ENCODE results near the gene SPR.

Gene SPR

DNA sequence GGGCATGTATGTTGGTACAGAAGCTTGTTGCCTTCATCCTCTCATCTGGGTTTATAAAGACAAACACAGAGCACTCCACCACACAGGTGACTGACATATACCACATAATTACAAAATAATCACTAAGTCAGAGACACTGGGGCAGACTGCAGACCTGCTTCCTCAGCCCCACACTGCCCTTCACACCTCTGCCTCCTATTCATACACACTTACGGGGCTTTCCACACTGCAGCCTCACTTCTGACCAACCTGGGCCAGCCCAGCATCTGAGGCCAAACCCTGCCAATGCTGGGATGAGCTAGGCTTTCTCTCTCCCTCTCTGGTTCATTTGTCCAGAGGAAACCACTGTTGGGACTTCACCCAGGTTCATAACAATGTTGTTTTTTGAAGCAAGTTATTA lies 34.6 kb downstream of the SPR start:
- peaks cover 59% of the 10 kb centered on the region for H3K27me3 ChIP-seq (ENCODE audit: insufficient read depth, low read depth)
- no peaks in the 10 kb centered on the region for H4K20me1 ChIP-seq (ENCODE audit: insufficient read depth)

DNA sequence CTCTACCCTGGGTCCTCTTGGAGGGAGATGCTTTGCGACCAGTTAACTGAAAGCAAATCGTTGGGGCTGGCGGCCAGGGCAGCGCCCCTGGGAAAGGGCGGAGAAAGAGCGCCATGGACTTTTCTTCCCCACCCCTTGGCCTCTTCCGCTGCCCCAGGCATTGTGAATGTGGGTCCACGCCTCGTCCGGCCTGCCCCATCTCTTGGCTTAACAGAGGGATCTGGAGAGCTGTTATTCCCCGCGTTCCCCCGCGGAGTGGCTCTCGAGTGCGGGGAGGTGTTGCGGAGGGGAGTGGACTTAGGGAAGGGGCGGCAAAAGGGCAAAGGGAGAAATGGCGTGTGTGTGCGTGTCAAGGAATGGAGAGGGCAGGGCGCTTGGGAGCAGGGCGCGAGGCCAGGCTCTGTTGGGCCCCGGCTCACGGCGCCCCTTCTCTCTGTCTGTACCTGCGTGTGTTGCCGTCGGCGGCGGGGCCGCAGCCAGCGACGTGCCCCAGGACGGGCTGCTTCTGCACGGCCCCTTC lies 36.7 kb downstream of the SPR start:
- no peak overlapping the region for H3K4me2 ChIP-seq
- no peaks in the 10 kb centered on the region for H3K79me2 ChIP-seq (ENCODE audit: insufficient read depth, low read depth)
- no peak overlapping the region for H3K9ac ChIP-seq
- H3K27me3 ChIP-seq (ENCODE audit: insufficient read depth, low read depth), result peaks cover 46% of the 10 kb centered on the region
- peaks cover 10% of the 10 kb centered on the region for H3K4me1 ChIP-seq (ENCODE audit: low read depth, poor library complexity, severe bottlenecking)
- no peaks in the 10 kb centered on the region for H3K36me3 ChIP-seq (ENCODE audit: insufficient read depth)
- H3K4me3 ChIP-seq (IDR thresholded peaks at IDR 0.05; ENCODE audit: insufficient read depth, low read depth, low read length), result no peak overlapping the region
- H4K20me1 ChIP-seq (ENCODE audit: insufficient read depth), result no peaks in the 10 kb centered on the region
- TF ChIP-seq, protein P1, sequence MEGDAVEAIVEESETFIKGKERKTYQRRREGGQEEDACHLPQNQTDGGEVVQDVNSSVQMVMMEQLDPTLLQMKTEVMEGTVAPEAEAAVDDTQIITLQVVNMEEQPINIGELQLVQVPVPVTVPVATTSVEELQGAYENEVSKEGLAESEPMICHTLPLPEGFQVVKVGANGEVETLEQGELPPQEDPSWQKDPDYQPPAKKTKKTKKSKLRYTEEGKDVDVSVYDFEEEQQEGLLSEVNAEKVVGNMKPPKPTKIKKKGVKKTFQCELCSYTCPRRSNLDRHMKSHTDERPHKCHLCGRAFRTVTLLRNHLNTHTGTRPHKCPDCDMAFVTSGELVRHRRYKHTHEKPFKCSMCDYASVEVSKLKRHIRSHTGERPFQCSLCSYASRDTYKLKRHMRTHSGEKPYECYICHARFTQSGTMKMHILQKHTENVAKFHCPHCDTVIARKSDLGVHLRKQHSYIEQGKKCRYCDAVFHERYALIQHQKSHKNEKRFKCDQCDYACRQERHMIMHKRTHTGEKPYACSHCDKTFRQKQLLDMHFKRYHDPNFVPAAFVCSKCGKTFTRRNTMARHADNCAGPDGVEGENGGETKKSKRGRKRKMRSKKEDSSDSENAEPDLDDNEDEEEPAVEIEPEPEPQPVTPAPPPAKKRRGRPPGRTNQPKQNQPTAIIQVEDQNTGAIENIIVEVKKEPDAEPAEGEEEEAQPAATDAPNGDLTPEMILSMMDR (conservative IDR thresholded peaks at IDR 0.05; ENCODE audit: low read depth, low read length), result no peak
- no peak overlapping the region for H2AFZ ChIP-seq (ENCODE audit: low read depth)
- H3K27ac ChIP-seq, result no peak overlapping the region

More for the DNA sequence above, 34.6 kb downstream of the SPR start:
- TF ChIP-seq, protein P1 (conservative IDR thresholded peaks at IDR 0.05; ENCODE audit: low read depth, low read length), result no peak
- Histone ChIP-seq H3K4me3 (IDR thresholded peaks at IDR 0.05; ENCODE audit: insufficient read depth, low read depth, low read length) (no peak overlapping the region), H3K36me3 (ENCODE audit: insufficient read depth) (no peaks in the 10 kb centered on the region), H3K27ac (no peak overlapping the region), H3K4me1 (ENCODE audit: low read depth, poor library complexity, severe bottlenecking) (peaks cover 18% of the 10 kb centered on the region), H2AFZ (ENCODE audit: low read depth) (no peak overlapping the region), H3K4me2 (no peak overlapping the region), H3K9ac (no peak overlapping the region), H3K79me2 (ENCODE audit: insufficient read depth, low read depth) (no peaks in the 10 kb centered on the region)

DNA sequence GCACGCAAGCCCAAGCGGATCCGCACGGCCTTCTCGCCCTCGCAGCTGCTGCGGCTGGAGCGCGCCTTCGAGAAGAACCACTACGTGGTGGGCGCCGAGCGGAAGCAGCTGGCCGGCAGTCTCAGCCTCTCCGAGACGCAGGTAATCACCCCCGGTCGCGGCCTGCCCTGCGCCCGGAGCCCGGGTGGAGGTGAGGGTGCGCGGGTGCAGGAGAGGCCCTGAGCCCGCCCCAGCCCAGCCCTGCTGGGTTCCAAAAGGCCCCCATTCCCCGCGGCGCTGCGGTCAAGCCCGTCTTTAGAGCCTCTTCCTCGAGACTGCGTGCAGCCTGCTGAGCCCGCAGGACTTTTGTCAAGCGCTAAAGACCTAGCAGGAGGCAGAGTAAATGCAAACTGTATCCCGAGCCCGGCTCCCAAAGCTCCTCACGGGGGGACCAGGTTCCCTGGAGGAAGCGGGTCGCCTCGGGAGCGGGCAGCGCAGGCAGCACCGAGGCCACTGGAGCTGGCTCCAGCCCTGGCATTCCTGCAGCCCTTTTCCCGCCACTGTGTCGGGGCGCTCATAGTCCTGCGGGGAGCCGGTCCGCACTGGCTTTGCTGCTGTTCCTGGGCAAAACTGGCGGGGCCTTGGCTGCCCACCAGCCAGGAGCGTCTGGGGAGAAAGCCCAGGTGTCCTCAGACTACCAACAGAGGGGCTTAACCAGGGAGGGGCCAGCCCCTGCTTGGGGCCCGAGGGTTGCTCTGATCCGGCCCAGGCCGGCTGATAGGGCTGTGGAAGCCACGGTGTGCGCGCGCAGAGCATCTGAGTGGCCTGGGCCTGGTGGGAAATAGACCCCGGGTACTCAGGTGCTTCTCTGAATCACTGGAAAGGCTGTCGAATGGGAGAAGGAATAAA lies 37.4 kb downstream of the SPR start:
- peaks cover 2% of the 10 kb centered on the region for H3K4me1 ChIP-seq (ENCODE audit: low read depth, poor library complexity, severe bottlenecking)
- peaks cover 39% of the 10 kb centered on the region for H3K27me3 ChIP-seq (ENCODE audit: insufficient read depth, low read depth)
- H2AFZ ChIP-seq (ENCODE audit: low read depth), result no peak overlapping the region
- H3K79me2 ChIP-seq (ENCODE audit: insufficient read depth, low read depth), result no peaks in the 10 kb centered on the region
- H4K20me1 ChIP-seq (ENCODE audit: insufficient read depth), result no peaks in the 10 kb centered on the region
- no peak overlapping the region for H3K4me3 ChIP-seq (IDR thresholded peaks at IDR 0.05; ENCODE audit: insufficient read depth, low read depth, low read length)
- TF ChIP-seq, protein P1 (conservative IDR thresholded peaks at IDR 0.05; ENCODE audit: low read depth, low read length), result no peak
- no peaks in the 10 kb centered on the region for H3K36me3 ChIP-seq (ENCODE audit: insufficient read depth)
- no peak overlapping the region for H3K4me2 ChIP-seq
- H3K27ac ChIP-seq, result no peak overlapping the region
- no peak overlapping the region for H3K9ac ChIP-seq

DNA sequence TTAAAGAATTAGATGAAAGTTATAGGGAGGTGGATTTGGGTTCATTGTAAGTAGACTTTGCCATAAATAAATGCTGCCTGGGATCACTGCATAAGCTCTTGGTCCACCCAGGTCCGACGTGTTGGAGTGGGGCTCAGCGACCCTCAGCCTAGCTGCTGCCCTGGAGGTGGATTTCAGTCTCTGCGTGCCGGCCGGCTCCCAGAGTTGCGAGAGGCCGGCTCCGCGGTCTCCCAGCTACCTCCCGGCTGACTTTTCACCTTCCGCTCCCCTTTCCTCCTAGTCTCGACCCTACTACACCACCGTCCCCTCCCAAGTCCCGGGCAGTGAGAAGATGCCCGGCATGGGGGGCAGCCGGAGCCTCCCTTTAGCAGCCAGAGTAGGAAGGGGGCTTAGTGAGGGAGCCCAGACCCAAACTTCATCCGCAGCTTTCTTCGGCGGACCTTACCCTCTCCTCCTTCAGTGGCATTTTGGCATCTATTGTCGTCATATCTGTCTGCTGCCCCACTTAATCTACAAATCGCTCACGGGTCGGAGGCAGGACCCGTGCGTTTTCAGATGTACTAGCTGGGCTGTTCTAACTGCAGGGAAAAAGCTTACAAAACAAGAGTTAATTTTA lies 38.2 kb downstream of the SPR start:
- H3K4me1 ChIP-seq (ENCODE audit: low read depth, poor library complexity, severe bottlenecking), result no peaks in the 10 kb centered on the region
- H3K27me3 ChIP-seq (ENCODE audit: insufficient read depth, low read depth), result peaks cover 30% of the 10 kb centered on the region
- no peak overlapping the region for H3K27ac ChIP-seq
- no peaks in the 10 kb centered on the region for H4K20me1 ChIP-seq (ENCODE audit: insufficient read depth)
- no peak overlapping the region for H2AFZ ChIP-seq (ENCODE audit: low read depth)
- H3K36me3 ChIP-seq (ENCODE audit: insufficient read depth), result no peaks in the 10 kb centered on the region
- H3K9ac ChIP-seq, result no peak overlapping the region
- H3K4me2 ChIP-seq, result no peak overlapping the region
- H3K79me2 ChIP-seq (ENCODE audit: insufficient read depth, low read depth), result no peaks in the 10 kb centered on the region
- TF ChIP-seq, protein P1 (conservative IDR thresholded peaks at IDR 0.05; ENCODE audit: low read depth, low read length), result no peak
- H3K4me3 ChIP-seq (IDR thresholded peaks at IDR 0.05; ENCODE audit: insufficient read depth, low read depth, low read length), result no peak overlapping the region
